T-helper 17 cell (primary cell): Measurements from ENCODE around the gene GABBR2. TPM values are rescaled to one million over a fixed set of nuclear protein-coding genes. Genes with fewer than 3 reads are reported as not detected.
"Not testable (repeated sequence)": the region's sequence is repeated elsewhere in the genome, so short reads cannot be mapped to it uniquely, and the experiment has no call there.

Experiments used
- ATAC-seq: fragments of 150-1000 bp; cut with Tn5 transposase; 2 replicates; pipeline ENCODE4 v1.10.0; 2021; ENCODE audit warnings: mild to moderate bottlenecking, moderate library complexity
- DNase-seq, 3 donors: peaks; one replicate each; pipeline versions ENCODE4 v3.0.0 to v3.0.0-alpha.2; 2020 to 2021
- H3K9me3 ChIP-seq: one replicate; pipeline ENCODE4 v1.7.0; 2013; ENCODE audit warnings: low read length, mild to moderate bottlenecking; ENCODE audit not compliant: control insufficient read depth, poor library complexity, severe bottlenecking
- H3K27ac Mint-ChIP-seq: one replicate; pipeline ENCODE4 v1.8.0; 2022; ENCODE audit warnings: mild to moderate bottlenecking, moderate library complexity, mixed read lengths
- H3K27me3 Mint-ChIP-seq: one replicate; pipeline ENCODE4 v1.8.0; 2022; ENCODE audit warnings: mixed read lengths
- H3K36me3 Mint-ChIP-seq: one replicate; pipeline ENCODE4 v1.8.0; 2022; ENCODE audit warnings: low read depth, mixed read lengths
- H3K4me1 Mint-ChIP-seq: one replicate; pipeline ENCODE4 v1.8.0; 2022; ENCODE audit warnings: mild to moderate bottlenecking, mixed read lengths
- H3K4me3 Mint-ChIP-seq: one replicate; pipeline ENCODE4 v1.8.0; 2022; ENCODE audit warnings: mild to moderate bottlenecking, moderate library complexity, mixed read lengths
- total RNA-seq, 4 donors: library from RNA in 2 of 4; stranded (reverse) in 2 of 4; gene quantifications; one replicate each; pipeline ENCODE4 v1.2.3 and lab custom pipeline; 2022 to 2026

GABBR2 gene
- total RNA-seq, 2 donors from 2014 or later, result not detected

DNA sequence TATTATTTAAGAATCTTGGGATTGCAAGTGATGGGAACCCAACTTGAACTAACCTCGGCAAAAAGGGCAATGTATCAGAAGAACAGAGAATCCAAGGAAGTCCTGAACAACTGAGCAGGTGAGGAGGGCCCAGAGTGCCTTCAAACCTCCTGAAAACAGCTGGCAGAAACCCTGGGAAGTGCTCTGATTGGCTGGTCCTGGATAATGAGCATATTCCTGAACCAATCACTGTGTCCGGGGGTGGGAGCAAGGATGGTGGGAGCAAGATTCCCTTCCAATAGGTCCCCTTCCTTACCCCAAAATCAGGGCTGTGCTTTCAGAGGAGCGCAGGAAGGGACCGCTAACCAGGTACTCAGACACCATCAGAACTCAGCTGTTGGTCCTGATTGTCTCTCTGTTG lies 421.4 kb downstream of the GABBR2 start:
- ATAC-seq (no peak), DNase-seq (no peak)
- H3K9me3 ChIP-seq, result no peaks in the 10 kb centered on the region
- no peak overlapping the region for H3K4me3 Mint-ChIP-seq
- peaks cover 30% of the 10 kb centered on the region for H3K27me3 Mint-ChIP-seq
- H3K36me3 Mint-ChIP-seq, result no peaks in the 10 kb centered on the region
- no peaks in the 10 kb centered on the region for H3K4me1 Mint-ChIP-seq
- H3K27ac Mint-ChIP-seq, result no peak overlapping the region

DNA sequence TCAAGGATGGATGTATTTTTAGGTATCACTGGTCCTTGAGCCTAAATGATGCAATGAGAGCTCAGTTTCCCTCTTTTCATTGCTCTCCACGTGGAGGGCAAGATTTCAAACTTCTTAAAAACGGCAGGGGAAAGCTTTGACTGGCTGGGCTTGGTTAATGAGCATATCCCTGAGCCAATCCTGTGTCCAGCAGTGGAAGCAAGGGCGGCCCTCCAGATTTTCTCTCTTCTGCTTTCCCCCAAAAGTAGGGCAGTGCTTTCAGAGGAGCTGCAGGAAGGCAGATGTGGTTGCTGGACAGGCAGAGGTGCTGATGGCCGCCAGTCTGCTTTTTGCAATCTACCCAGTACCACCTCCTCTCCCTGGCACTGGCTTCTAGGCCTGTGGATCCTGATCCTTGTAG lies 423.3 kb downstream of the GABBR2 start:
- H3K36me3 Mint-ChIP-seq, result peaks cover 3% of the 10 kb centered on the region
- H3K4me3 Mint-ChIP-seq, result no peak overlapping the region
- DNase-seq, result no peak
- no peaks in the 10 kb centered on the region for H3K9me3 ChIP-seq
- H3K27me3 Mint-ChIP-seq, result peaks cover 37% of the 10 kb centered on the region
- no peak for ATAC-seq
- H3K27ac Mint-ChIP-seq, result no peak overlapping the region
- peaks cover 4% of the 10 kb centered on the region for H3K4me1 Mint-ChIP-seq

DNA sequence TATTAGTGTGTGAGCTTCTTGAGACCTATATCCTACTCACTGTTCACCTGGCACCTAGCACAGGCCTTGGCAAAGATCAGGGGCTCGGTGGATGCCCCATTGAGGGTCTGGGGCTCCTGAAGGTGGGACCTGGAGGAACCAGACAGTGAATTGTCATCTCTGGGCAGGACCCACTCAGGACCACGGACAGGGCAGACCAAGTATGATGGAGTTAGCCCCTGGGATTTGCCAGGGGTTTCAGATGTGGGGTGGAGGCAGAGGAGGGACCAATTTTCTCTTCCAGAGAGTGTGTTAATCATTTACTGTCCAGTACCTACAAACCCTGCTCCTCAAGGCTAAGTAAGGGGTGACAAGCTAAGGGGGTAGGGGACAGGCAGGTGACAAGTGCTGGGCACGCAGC lies 424.0 kb downstream of the GABBR2 start:
- ATAC-seq (no peak), DNase-seq (no peak)
- H3K9me3 ChIP-seq, result no peaks in the 10 kb centered on the region
- peaks cover 4% of the 10 kb centered on the region for H3K4me1 Mint-ChIP-seq
- H3K4me3 Mint-ChIP-seq, result no peak overlapping the region
- H3K27me3 Mint-ChIP-seq, result peaks cover 44% of the 10 kb centered on the region
- H3K27ac Mint-ChIP-seq, result no peak overlapping the region
- H3K36me3 Mint-ChIP-seq, result peaks cover 3% of the 10 kb centered on the region

DNA sequence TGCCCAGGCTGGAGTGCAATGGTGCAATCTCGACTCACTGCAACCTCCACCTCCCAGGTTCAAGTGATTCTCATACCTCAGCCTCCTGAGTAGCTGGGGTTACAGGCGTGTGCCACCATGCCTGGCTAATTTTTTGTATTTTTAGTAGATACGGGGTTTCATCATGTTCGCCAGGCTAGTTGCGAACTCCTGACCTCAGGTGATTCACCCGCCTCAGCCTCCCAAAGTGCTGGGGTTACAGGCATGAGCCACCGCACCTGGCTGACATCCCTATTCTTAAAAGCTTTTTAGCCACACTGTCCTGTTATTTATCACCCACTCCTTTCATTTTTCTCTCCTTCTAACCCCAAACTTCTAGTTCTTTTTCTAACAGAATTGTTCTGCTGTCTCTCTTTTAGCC lies 425.6 kb downstream of the GABBR2 start:
- H3K4me1 Mint-ChIP-seq, DNase-seq, H3K36me3 Mint-ChIP-seq, H3K9me3 ChIP-seq, ATAC-seq, H3K27ac Mint-ChIP-seq, H3K4me3 Mint-ChIP-seq: not testable (repeated sequence)
- H3K27me3 Mint-ChIP-seq, result peaks cover 56% of the 10 kb centered on the region

DNA sequence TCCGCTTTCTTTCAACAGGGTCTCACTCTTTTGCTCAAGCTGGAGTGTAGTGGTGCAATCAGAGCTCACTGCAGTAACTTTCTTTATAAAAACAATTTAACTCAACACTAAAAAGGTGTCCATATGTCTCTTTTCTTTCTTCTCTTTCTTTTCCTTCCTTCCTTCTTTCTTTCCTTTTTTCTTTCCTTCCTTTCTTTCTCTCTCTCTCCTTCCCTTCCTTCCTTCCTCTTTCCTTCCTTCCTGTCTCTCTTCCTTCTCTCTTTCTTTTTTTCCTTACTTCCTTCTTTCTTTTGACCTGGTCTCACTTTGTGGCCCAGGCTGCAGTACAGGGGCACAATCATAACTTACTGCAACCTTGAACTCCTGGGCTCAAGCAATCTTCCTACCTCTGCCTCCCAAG lies 427.5 kb downstream of the GABBR2 start:
- peaks cover 57% of the 10 kb centered on the region for H3K27me3 Mint-ChIP-seq
- DNase-seq (no peak), ATAC-seq (no peak)
- peak overlapping the region; percentile 67 for H3K27ac Mint-ChIP-seq
- no peaks in the 10 kb centered on the region for H3K9me3 ChIP-seq
- H3K4me3 Mint-ChIP-seq, result no peak overlapping the region
- peaks cover 4% of the 10 kb centered on the region for H3K4me1 Mint-ChIP-seq
- H3K36me3 Mint-ChIP-seq, result peaks cover 5% of the 10 kb centered on the region

DNA sequence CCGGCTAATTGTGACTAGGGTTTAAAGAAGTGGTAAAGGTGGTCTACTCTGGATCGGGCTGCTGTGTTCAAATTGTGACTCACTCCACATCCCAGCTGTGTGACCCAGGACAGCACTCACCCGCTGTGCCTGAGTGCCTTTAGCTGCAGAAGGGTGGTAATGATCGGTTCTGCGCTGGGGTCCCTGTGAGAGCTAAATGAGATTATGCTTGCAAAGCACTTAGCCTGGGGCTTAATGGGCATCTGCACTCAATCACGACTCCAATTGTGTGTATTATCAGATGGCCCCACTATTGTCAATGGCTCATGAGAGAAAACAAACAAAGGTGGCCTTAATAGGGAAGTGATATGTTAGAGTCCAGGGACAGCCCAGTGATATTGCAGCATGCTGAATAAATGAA lies 428.2 kb downstream of the GABBR2 start:
- peaks cover 55% of the 10 kb centered on the region for H3K27me3 Mint-ChIP-seq
- peaks cover 5% of the 10 kb centered on the region for H3K36me3 Mint-ChIP-seq
- no peak for ATAC-seq

DNA sequence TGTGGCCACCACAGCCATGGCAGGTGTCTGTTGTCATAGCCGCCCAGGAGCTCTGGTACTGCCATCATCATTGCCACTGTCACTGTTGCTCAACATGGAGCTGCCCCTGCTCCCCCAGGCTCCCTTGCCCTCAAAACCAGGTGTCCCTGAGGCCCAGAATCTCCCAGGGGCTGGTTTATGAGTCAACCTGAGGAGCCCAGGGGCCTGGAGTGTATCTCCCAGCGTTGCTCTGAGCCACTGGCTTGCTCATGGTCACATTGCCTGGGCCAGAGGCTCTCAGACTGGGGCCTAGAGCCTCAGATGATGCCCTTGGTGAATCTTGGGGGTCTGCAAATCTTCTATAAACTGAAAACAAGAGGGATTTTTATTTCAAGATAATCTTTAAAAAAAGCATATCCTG lies 428.6 kb downstream of the GABBR2 start:
- H3K9me3 ChIP-seq, result no peaks in the 10 kb centered on the region
- no peak for ATAC-seq

More for the DNA sequence above, 428.2 kb downstream of the GABBR2 start:
- H3K9me3 ChIP-seq, result no peaks in the 10 kb centered on the region
- Mint-ChIP-seq H3K4me1 (peaks cover 4% of the 10 kb centered on the region), H3K4me3 (no peak overlapping the region), H3K27ac (no peak overlapping the region)
- no peak for DNase-seq

DNA sequence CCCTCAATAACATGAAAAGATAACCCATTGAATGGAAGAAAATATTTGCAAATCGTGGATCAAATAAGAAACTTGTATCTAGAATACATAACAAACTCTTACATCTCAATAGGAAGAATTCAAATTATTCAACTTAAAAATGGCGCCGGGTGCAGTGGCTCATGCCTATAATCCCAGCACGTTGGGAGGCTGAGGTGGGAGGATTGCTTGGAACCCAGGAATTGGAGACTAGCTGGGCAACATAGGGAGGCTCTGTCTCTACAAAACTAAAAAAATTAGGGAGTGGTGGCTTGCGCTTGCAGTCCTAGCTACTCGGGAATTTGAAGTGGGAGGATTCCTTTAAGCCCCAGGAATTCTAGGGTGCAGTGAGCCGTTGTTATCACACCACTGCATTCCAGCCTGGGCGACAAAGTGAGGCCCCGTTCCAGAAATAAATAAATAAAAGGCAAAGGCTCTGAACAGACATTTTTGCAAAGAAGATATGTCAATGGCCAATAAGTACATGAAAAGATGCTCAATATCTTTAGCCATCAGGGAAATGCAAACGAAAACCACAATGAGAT lies 431.7 kb downstream of the GABBR2 start:
- H3K9me3 ChIP-seq, result no peaks in the 10 kb centered on the region
- Mint-ChIP-seq H3K4me1 (peaks cover 4% of the 10 kb centered on the region), H3K27ac (no peak overlapping the region), H3K27me3 (peaks cover 66% of the 10 kb centered on the region), H3K4me3 (no peak overlapping the region), H3K36me3 (peaks cover 5% of the 10 kb centered on the region)
- DNase-seq (no peak), ATAC-seq (no peak)

More for the DNA sequence above, 428.6 kb downstream of the GABBR2 start:
- no peak overlapping the region for H3K27ac Mint-ChIP-seq
- H3K36me3 Mint-ChIP-seq, result peaks cover 5% of the 10 kb centered on the region
- no peak overlapping the region for H3K4me3 Mint-ChIP-seq
- peaks cover 4% of the 10 kb centered on the region for H3K4me1 Mint-ChIP-seq
- peaks cover 55% of the 10 kb centered on the region for H3K27me3 Mint-ChIP-seq
- no peak for DNase-seq

DNA sequence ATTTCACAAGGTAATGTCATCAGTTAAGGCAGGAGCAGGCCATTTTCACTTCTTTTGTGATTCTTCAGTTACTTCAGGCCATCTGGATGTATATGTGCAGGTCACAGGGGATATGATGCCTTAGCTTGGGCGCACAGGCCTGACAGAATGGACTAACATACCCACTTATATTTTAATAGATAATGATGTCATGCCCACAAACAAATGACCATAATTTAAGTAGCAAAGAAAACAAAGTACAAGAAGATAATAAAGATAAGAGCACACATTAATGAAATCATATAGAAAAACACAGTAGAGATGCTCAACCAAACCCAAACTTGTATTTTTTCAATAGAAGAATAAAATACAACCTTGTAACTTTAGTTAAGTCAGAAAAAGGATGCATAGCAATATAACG lies 433.6 kb downstream of the GABBR2 start:
- Mint-ChIP-seq H3K36me3 (peaks cover 4% of the 10 kb centered on the region), H3K27me3 (peaks cover 64% of the 10 kb centered on the region), H3K4me1 (no peaks in the 10 kb centered on the region), H3K27ac (no peak overlapping the region), H3K4me3 (no peak overlapping the region)
- DNase-seq (no peak), ATAC-seq (no peak)
- no peaks in the 10 kb centered on the region for H3K9me3 ChIP-seq

DNA sequence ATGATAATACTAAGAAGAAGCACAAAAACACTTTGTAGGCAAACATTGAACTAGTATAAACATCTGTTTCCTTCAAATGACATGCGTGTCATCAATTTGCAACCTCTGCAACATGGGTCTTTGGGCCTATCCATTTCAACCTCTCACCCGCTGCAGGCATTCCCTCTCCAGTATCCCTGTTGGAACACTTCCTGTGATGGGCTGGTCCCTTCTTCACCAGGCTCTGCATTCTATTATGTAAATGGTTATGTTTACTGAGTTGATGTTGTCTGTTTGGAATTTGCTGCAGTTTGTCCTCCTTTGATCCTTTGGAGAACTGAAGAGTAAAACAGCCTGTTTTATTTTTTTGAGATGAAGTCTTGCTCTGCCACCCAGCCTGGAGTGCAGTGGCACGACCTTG lies 436.7 kb downstream of the GABBR2 start:
- Mint-ChIP-seq H3K36me3 (peaks cover 5% of the 10 kb centered on the region), H3K27me3 (peaks cover 77% of the 10 kb centered on the region), H3K27ac (no peak overlapping the region), H3K4me1 (no peaks in the 10 kb centered on the region), H3K4me3 (no peak overlapping the region)
- ATAC-seq (no peak), DNase-seq (no peak)
- H3K9me3 ChIP-seq, result no peaks in the 10 kb centered on the region

DNA sequence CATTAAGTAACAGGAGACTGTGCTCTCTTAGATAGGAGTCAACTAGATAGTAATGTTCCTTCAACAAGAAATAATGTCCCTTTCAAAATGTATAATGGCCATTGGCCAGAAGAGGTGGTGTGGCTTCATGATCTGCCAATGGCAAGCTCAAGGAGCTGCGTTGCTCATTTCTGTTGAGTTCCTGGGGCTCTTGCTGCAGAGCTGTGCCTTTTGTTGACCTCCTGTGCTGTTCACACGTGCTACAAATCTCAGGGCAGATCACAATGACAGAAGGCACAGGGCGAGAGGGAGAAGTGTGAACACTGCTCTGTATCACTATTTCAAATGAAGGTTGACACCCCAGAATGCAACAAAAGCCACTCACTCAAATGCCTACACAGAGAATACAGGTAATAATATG lies 437.3 kb downstream of the GABBR2 start:
- H3K4me3 Mint-ChIP-seq, result no peak overlapping the region
- peaks cover 75% of the 10 kb centered on the region for H3K27me3 Mint-ChIP-seq
- H3K4me1 Mint-ChIP-seq, result no peaks in the 10 kb centered on the region
- no peak for ATAC-seq
- DNase-seq, result no peak
- no peak overlapping the region for H3K27ac Mint-ChIP-seq
- H3K9me3 ChIP-seq, result no peaks in the 10 kb centered on the region
- peaks cover 5% of the 10 kb centered on the region for H3K36me3 Mint-ChIP-seq

DNA sequence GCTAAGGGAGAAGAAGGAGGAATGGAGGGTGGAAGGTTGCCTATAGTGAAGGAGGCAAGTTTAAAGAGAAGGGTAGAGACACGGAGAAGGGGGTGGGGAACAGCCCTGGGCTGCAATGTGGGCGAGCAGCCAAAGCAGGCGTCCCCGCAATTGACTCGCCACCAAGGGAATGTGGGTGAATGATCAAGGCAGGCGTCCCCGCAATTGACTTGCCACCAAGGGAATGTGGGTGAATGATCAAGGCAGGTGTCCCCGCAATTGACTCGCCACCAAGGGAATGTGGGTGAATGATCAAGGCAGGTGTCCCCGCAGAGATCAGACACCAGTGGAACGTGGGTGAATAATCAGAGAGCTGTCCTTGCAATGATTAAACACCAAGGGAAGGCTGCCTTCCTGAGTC lies 438.5 kb downstream of the GABBR2 start:
- ATAC-seq, H3K9me3 ChIP-seq, H3K4me3 Mint-ChIP-seq, H3K36me3 Mint-ChIP-seq, DNase-seq, H3K27ac Mint-ChIP-seq, H3K4me1 Mint-ChIP-seq: not testable (repeated sequence)
- H3K27me3 Mint-ChIP-seq, result peaks cover 72% of the 10 kb centered on the region

DNA sequence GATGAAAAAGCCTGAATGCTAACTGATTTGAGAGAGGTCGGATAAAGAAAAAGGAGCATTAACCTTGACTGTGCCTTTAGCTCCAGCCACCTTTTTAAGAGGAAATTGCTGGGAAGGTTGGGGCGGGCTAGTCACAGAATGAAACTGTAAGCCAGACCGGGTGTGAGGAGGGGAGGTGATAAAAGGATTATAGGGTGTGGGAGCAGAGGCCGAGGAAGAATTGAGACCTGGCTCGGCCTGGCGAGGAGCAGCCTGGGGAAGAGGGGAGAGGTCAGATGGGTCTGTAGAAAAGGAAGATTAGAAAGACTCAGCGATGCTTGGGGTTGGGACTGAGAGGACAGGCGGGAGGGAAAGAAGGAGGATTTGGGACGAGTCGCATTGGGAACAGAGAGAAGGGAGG lies 439.1 kb downstream of the GABBR2 start:
- H3K36me3 Mint-ChIP-seq, H3K9me3 ChIP-seq, H3K4me3 Mint-ChIP-seq, ATAC-seq, H3K27ac Mint-ChIP-seq, DNase-seq, H3K4me1 Mint-ChIP-seq: not testable (repeated sequence)
- H3K27me3 Mint-ChIP-seq, result peaks cover 70% of the 10 kb centered on the region

DNA sequence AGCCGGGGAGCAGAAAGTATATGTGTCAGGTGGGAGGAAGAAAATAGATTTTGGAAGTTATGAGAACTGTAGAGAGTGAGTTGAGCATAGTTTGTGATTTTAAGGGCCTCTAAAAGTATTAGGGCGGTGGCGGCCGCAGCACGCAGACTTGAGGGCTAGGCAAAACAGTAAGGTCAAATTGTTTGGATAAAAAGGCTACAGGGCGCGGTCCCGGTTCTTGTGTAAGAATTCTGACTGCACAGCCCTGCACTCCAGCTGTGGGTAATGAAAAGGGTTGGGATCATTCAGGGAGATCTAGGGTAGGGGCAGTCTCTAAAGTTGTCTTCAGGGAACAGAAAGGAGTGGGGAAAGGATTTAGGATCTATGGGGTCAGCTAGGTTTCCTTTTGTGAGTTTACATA lies 441.2 kb downstream of the GABBR2 start:
- not testable (repeated sequence) for DNase-seq, H3K27ac Mint-ChIP-seq, H3K4me1 Mint-ChIP-seq, ATAC-seq, H3K4me3 Mint-ChIP-seq, H3K36me3 Mint-ChIP-seq, H3K9me3 ChIP-seq
- H3K27me3 Mint-ChIP-seq, result peaks cover 55% of the 10 kb centered on the region
